HepG2 (cell line): Measurements from ENCODE around the gene TMBIM4. TPM values are rescaled to one million over a fixed set of nuclear protein-coding genes. Genes with fewer than 3 reads are reported as not detected.

ENCODE experiments used
- ASH2L ChIP-seq: fragments of 300-600, 200-600 bp; sonication (generic); IDR thresholded peaks from 2 replicates; pipeline ENCODE4 v1.7.0; 2017; ENCODE audit warnings: low read depth, mild to moderate bottlenecking, moderate library complexity, mixed read lengths, low read length; ENCODE audit not compliant: insufficient read length
- BRF2 ChIP-seq: sonication (generic); formaldehyde crosslinking; IDR thresholded peaks from 2 replicates; pipeline ENCODE4 v1.8.1; 2022; ENCODE audit warnings: mild to moderate bottlenecking, missing genetic modification reagents
- CENPX ChIP-seq: sonication (generic); formaldehyde crosslinking; IDR thresholded peaks from 2 replicates; pipeline ENCODE4 v1.9.0; 2021; ENCODE audit warnings: mild to moderate bottlenecking, missing genetic modification reagents, moderate library complexity
- ELF1 ChIP-seq: sonication (generic); formaldehyde crosslinking; IDR thresholded peaks from 2 replicates; pipeline ENCODE4 v1.4.0; 2020; ENCODE audit warnings: missing genetic modification reagents
- HMG20A ChIP-seq: IDR thresholded peaks from 2 replicates; pipeline ENCODE4 v1.6.1; 2016; ENCODE audit warnings: borderline replicate concordance
- HOXA9 ChIP-seq: sonication (generic); formaldehyde crosslinking; IDR thresholded peaks from 2 replicates; pipeline ENCODE4 v1.8.1; 2022; ENCODE audit warnings: missing genetic modification reagents, mild to moderate bottlenecking, moderate library complexity, borderline replicate concordance
- MEF2D ChIP-seq: sonication (generic); formaldehyde crosslinking; IDR thresholded peaks from 2 replicates; pipeline ENCODE4 v1.5.1; 2020; ENCODE audit warnings: mild to moderate bottlenecking, missing genetic modification reagents
- MIER2 ChIP-seq: IDR thresholded peaks from 2 replicates; pipeline ENCODE4 v1.6.1; 2016; ENCODE audit warnings: missing biosample characterization, missing genetic modification reagents
- MNT ChIP-seq: fragments of 450-650 bp; IDR thresholded peaks from 2 replicates; pipeline ENCODE4 v1.6.1; 2016
- NBN ChIP-seq: fragments of 450-650 bp; conservative IDR thresholded peaks from 2 replicates; pipeline ENCODE4 v1.6.1; 2017
- NFIC ChIP-seq: IDR thresholded peaks from 2 replicates; pipeline ENCODE4 v1.6.1; 2012; ENCODE audit warnings: mild to moderate bottlenecking, low read length, inconsistent platforms
- NFKBIZ ChIP-seq: IDR thresholded peaks from 2 replicates; pipeline ENCODE4 v1.6.1; 2018; ENCODE audit warnings: missing genetic modification reagents, missing compliant biosample characterization
- RBAK ChIP-seq: sonication (generic); formaldehyde crosslinking; IDR thresholded peaks from 2 replicates; pipeline ENCODE4 v1.5.1; 2020; ENCODE audit warnings: mild to moderate bottlenecking, missing genetic modification reagents
- SIX4 ChIP-seq: sonication (generic); formaldehyde crosslinking; IDR thresholded peaks from 2 replicates; pipeline ENCODE4 v1.4.0; 2020; ENCODE audit warnings: missing genetic modification reagents
- SRF ChIP-seq: IDR thresholded peaks from 2 replicates; pipeline ENCODE4 v1.6.1; 2011; ENCODE audit warnings: mild to moderate bottlenecking, low read depth, low read length, moderate library complexity
- SRY ChIP-seq: sonication (generic); formaldehyde crosslinking; IDR thresholded peaks from 2 replicates; pipeline ENCODE4 v1.8.0; 2022; ENCODE audit warnings: mild to moderate bottlenecking, missing genetic modification reagents
- U2AF1 ChIP-seq: fragments of 200-400 bp; formaldehyde crosslinking; optimal IDR thresholded peaks from 2 replicates; pipeline ENCODE3; 2017; ENCODE audit warnings: mild to moderate bottlenecking, low read depth, low read length
- ZBTB20 ChIP-seq: sonication (generic); formaldehyde crosslinking; IDR thresholded peaks from 2 replicates; pipeline ENCODE4 v1.8.1; 2023; ENCODE audit warnings: missing genetic modification reagents, low read depth, mild to moderate bottlenecking, borderline replicate concordance
- ZMYM2 ChIP-seq: sonication (generic); formaldehyde crosslinking; IDR thresholded peaks from 2 replicates; pipeline ENCODE4 v1.8.0; 2022; ENCODE audit warnings: mild to moderate bottlenecking, missing genetic modification reagents
- ZNF124 ChIP-seq: sonication (generic); formaldehyde crosslinking; IDR thresholded peaks from 2 replicates; pipeline ENCODE4 v1.4.0; 2020; ENCODE audit warnings: missing genetic modification reagents
- ZNF20 ChIP-seq: sonication (generic); formaldehyde crosslinking; IDR thresholded peaks from 2 replicates; pipeline ENCODE4 v1.4.0; 2020; ENCODE audit warnings: mild to moderate bottlenecking, moderate library complexity, missing genetic modification reagents
- ZNF224 ChIP-seq: sonication (generic); formaldehyde crosslinking; IDR thresholded peaks from 2 replicates; pipeline ENCODE4 v1.5.0; 2020; ENCODE audit warnings: mild to moderate bottlenecking, missing genetic modification reagents
- ZNF276 ChIP-seq: sonication (generic); formaldehyde crosslinking; IDR thresholded peaks from 2 replicates; pipeline ENCODE4 v1.4.0; 2020; ENCODE audit warnings: mild to moderate bottlenecking, low read depth, missing genetic modification reagents
- ZNF605 ChIP-seq: sonication (generic); formaldehyde crosslinking; IDR thresholded peaks from 2 replicates; pipeline ENCODE4 v1.8.0; 2022; ENCODE audit warnings: mild to moderate bottlenecking, missing genetic modification reagents
- polyA plus RNA-seq, 8 experiments: library from polyadenylated mRNA; depleted of rRNA in 3 of 8; stranded (reverse) in 7 of 8; unstranded in 1 of 8; fragments of >200 nt; fragmentation: Illumina TruSeq in 4 of 8; extraction: Trizol in 4 of 8; gene quantifications; 2 replicates each; pipeline versions ENCODE4 v1.2.1 to v1.2.3, GENCODE V29; 2011 to 2016; ENCODE audit warnings: low read depth in 4 of 8, missing spikeins in 1 of 8, mixed read lengths in 1 of 8; ENCODE audit not compliant: insufficient read depth in 1 of 8
- total RNA-seq, 5 experiments: library from RNA; depleted of rRNA; stranded (reverse); fragments of >200 nt; fragmentation: Illumina TruSeq; extraction: Trizol; gene quantifications; 2 replicates each; pipeline ENCODE4 v1.2.3, GENCODE V29; 2016; ENCODE audit warnings: low read depth in 1 of 5
- TF ChIP-seq, protein P1 (sequence below): sonication (generic); formaldehyde crosslinking; IDR thresholded peaks from 2 replicates; pipeline ENCODE4 v1.4.0; 2020; ENCODE audit warnings: missing genetic modification reagents

TMBIM4 gene
- total and polyA plus RNA-seq, 2 of the 13 experiments (the other 11 are each of a cell fraction or from before 2014, with no cell fraction given) = 60.5 to 67.7 TPM

GRCh38 chr12:66130267-66131066 is 39.3 kb downstream of the TMBIM4 start, which contains the start of gene LLPH (continued):
- TF ChIP-seq ZNF224 (CRISPR knock-in tag) = 0 out of 2 replicates have a peak, but pooled peaks have one; percentile 31
- no peak for TF ChIP-seq ZMYM2
- no peak for TF ChIP-seq SRY (CRISPR knock-in tag)
- no peak for TF ChIP-seq ZNF276 (CRISPR knock-in tag)
- no peak; the same call in 1 of the 2 replicates for TF ChIP-seq ZNF605 (CRISPR knock-in tag)
- TF ChIP-seq CENPX (CRISPR knock-in tag) = no peak
- no peak for TF ChIP-seq SIX4 (CRISPR knock-in tag)
- no peak for TF ChIP-seq HMG20A (CRISPR knock-in tag)
- TF ChIP-seq ZBTB20 = no peak
- TF ChIP-seq NFKBIZ (CRISPR knock-in tag) = no peak
- TF ChIP-seq U2AF1 = no peak
- peak; percentile 85 for TF ChIP-seq ASH2L
- TF ChIP-seq ELF1 = peak; percentile 100
- 0 out of 2 replicates have a peak, but pooled peaks have one; percentile 14 for TF ChIP-seq MNT
- peak; percentile 58; the same call in 1 of the 2 replicates for TF ChIP-seq MIER2
- TF ChIP-seq RBAK = no peak
- TF ChIP-seq, protein P1, sequence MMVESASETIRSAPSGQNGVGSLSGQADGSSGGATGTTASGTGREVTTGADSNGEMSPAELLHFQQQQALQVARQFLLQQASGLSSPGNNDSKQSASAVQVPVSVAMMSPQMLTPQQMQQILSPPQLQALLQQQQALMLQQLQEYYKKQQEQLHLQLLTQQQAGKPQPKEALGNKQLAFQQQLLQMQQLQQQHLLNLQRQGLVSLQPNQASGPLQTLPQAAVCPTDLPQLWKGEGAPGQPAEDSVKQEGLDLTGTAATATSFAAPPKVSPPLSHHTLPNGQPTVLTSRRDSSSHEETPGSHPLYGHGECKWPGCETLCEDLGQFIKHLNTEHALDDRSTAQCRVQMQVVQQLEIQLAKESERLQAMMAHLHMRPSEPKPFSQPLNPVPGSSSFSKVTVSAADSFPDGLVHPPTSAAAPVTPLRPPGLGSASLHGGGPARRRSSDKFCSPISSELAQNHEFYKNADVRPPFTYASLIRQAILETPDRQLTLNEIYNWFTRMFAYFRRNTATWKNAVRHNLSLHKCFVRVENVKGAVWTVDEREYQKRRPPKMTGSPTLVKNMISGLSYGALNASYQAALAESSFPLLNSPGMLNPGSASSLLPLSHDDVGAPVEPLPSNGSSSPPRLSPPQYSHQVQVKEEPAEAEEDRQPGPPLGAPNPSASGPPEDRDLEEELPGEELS (CRISPR knock-in tag) = no peak
- TF ChIP-seq ZNF20 (CRISPR knock-in tag) = no peak
- TF ChIP-seq SRF = no peak
- TF ChIP-seq ZNF124 = no peak; the same call in 1 of the 2 replicates
- TF ChIP-seq BRF2 (CRISPR knock-in tag) = no peak
- TF ChIP-seq NFIC = no peak
- no peak for TF ChIP-seq HOXA9 (CRISPR knock-in tag)
- no peak for TF ChIP-seq NBN
- TF ChIP-seq MEF2D = 0 out of 2 replicates have a peak, but pooled peaks have one; percentile 18
